Fibroblast of skin of back (primary cell): ENCODE data around the gene BHLHE23.

Experiments used
- DNase-seq: peaks from one replicate; pipeline ENCODE4 v3.0.0-alpha.2; 2013

The BHLHE23 gene

DNA sequence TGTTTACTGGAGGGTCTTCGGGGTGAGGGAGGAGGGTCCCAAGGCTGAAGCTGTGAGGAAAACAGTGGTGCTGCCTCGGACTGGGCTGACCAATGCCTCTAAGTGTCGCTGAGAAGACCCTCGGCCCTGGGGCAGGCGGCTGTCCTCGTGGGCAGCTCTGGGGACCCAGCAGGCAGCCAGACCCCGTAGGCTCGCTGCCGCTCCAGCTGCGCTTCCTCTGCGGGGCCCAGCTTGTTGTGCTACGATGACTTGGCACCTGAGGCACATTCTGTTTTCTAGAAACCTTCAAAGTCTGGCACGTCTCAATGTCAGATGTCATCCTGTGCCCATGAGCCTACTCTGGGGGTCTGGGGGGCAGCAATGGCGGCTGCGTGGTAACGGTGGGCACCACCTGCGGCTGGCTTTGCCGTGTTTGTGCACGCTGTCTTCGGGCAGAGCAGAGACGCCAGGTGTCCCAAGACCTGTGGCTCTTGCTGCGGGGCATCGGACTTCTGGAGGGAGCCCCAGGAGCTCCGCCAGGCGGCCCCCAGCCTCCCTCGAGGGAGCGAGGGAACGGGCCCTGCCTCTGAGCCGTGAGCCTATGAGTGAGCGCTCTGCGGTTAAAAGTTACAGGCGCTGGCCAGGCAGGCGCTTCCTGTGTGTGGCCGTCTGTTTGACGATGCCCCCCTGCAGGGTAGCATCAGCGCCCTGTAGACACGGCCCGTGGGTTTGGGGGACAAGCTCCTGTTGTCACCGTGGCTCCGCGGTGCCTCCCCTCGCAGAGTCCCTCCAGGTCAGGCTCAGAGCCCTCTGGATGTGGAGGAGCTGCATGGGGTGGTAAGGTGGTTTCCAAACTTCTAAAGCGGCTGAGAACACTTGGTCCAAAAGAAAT lies 47.4 kb downstream of the BHLHE23 start:
- DNase-seq, result no peak

DNA sequence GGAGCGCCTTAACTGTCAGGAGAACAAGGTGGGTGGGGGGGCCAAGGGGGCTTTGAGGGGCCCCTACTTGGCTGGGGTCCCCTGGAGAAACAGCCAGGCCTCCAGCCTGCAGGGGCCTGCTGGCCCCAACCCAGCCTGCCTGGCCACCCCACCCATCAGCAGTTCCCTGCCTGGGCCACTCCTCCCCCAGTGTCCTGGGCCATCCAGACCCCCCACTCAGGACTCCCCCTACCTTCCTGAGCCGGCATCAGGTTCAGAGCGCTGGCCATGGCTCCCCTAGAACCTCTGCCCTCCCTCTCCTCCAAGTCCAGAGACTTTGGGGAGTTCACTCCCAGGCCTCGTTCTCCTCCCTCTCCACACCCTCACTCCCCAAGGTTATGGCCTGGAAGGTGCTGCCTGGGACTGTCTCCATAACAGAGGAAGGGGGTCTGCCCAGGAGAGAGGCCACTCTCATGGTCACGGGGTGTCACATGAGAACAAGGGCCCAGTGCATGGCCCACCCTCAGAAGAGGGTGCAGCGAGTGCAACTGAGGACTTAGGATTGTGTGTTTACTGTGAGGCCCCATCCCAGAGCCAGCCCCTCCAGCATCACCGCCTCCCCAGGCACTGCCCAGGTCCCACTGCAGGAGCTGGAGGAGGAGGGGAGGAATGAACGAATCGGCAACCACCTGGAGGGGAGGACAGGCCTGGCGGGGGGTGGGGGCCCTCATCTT lies 48.2 kb downstream of the BHLHE23 start:
- DNase-seq, result no peak

DNA sequence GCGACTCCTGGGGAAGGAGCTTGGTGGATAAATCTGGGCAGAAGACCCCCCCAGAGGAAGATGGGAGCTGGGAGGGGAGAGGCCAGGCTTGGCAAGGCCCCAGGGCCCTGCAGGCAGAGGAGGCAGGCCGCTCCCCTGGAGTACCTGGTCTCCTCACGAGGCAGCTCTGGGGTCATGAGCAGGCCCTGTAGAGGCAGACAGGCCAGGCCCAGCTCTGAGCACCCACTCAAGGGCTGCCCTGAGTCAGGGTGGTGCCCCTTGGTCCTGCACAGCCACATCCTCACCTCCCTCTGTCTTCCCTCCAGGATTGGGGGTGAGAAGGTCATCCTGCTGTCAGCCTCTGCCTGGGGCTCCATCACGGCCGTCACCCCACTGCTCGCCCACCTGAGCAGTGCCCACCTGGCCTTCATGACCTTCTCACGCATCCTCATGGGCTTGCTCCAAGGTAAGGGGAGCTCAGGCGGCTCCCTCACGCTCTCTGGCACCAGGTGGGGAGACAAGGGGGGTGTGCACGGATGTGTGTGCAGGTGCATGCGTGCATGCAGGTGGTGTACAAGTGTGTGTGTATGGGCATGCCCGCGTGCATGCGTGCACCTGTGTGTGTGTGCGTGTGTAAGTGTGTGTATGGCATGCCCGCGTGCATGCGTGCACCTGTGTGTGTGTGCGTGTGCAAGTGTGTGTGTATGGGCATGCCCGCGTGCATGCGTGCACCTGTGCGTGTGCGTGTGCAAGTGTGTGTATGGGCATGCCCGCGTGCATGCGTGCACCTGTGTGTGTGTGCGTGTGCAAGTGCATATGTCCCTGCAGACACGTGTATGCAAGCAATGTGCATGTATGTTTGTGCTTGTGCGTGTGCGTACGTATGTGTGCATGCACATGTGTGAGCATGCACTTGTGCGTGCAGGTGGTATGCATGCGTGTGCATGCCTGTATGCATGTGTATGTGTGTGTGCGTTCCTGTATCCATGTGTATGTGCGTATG lies 49.3 kb downstream of the BHLHE23 start:
- DNase-seq, result no peak

DNA sequence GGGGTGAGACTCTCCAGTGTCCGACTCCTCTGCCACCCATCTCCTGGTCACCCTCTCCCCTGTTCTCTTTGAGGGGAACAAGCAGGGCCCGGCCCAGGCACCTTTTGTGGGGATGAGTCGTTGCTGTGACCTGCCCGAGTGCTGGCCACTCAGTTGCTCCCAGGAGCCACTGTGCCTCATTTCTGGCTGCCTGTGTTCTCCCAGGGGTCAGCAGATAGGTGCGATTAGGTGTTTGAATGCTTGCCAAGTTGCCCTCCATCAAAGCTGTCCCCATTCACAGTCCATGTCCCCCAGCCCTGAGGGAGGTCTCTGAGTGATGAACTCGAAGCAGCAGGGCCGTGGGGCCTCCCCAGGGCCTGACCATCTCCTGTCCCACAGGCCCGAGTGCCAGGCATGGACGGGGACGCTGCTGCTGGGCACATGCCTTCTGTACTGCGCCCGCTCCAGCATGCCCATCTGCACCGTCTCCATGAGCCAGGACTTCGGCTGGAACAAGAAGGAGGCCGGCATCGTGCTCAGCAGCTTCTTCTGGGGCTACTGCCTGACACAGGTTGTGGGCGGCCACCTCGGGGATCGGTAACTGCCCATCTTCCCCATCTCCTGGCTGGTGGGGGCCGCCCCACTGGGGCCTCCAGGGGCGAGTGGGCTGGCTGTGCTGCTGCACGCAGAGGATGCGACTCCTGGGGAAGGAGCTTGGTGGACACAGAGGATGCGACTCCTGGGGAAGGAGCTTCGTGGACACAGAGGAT lies 50.2 kb downstream of the BHLHE23 start:
- no peak for DNase-seq
